HG03460 (cell line): ENCODE measurements around the gene NUDT16L1.

ENCODE experiments used
- ATAC-seq: cut with Tn5 transposase; IDR thresholded peaks from one replicate; pipeline ENCODE4 v1.9.1; 2021; ENCODE audit not compliant: unreplicated experiment

The NUDT16L1 gene

GRCh38 chr16:4682084-4682591, 11.2 kb upstream of the NUDT16L1 start:
- ATAC-seq, result no peak

DNA sequence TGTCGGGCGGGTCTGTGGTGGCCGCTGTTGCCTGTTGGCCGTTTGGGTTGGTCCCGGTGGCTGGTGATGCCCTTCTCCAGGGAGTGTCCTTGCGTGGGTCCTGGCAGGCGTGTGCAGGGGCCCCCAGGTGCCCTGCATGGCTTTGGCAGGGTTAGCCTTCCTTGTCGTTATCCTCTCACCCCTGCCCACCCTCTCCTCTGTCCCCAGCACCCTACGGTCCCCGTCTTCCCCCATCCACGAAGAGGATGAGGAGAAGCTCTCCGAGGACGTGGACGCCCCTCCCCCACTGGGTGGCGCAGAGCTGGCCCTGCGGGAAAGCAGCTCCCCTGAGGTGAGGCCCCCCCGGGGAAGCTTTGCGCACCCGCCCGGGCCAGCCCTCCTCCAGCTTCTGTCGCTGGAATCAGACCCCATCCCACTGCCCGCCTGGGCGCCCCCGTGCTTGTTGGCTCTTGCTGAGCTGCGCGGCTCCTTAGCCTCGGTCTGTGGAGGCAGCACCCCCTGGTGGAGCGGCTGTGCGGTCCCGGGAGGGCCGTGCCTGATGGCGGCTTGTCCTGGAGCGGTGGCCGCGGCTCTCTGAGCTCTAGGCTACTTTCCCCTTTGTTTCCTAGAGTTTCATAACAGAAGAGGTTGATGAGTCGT, 10.6 kb upstream of the NUDT16L1 start:
- no peak for ATAC-seq

DNA sequence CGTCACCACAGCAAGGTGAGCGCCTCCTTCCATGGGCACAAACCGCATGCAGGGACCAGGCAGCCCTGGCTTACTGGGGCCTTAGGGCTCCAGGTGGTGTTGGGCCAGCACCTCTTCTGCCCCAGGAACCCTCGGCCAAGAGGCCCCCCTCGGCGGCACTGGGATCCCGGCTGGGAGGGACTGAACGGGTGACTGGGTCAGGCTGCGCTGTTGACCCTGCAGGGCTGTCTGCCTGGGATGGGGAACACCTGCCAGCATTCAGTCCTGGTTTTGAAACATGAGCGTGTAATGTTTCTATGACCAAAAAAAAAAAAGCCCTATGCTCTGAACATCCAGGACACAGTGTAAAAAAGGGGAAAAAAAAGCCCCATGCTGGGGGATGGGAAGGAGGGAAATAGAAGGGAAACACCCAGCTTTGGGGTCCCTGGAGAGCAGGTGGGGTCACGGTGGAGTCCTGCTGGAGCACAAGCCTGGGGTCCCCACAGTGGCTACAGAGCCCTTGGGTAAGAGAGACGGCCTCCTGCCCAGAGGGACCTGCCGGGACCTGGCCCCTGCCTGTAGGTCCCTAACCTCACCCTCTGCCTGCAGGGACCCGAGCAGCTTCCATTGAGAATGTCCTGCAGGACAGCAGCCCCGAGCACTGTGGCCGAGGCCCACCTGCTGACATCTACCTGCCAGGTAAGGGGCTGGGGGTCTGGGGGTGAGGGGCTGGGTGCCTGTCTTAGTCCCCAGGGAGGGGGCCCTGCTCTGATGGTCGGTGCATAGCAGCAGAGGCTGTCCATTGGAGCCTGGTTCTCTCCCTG, 9.9 kb upstream of the NUDT16L1 start:
- no peak for ATAC-seq

GRCh38 chr16:4684058-4684715, 9.2 kb upstream of the NUDT16L1 start:
- no peak for ATAC-seq

DNA sequence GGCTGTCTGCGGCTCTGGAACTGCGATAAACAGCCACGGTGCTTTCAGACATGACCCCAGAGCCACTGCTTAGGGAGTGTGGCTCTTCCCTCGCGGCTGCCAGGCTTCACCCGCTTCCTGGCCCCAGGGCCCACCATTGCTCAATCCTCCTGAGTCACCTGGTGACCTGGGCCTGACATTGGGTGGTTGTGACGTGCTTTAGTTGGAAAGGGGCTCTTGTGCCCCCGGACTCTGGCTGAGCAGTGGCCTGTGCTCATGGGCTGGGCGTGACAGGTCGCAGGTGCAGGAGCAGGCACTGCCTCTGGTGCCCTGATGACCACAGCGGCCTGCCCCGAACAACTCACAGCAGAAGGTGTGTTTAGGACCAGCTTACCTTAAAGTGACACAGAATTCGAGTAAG, 8.6 kb upstream of the NUDT16L1 start:
- no peak for ATAC-seq

- ATAC-seq, result no peak
These were observed 8.1 kb upstream of the NUDT16L1 start for GRCh38 chr16:4685292-4685691.

DNA sequence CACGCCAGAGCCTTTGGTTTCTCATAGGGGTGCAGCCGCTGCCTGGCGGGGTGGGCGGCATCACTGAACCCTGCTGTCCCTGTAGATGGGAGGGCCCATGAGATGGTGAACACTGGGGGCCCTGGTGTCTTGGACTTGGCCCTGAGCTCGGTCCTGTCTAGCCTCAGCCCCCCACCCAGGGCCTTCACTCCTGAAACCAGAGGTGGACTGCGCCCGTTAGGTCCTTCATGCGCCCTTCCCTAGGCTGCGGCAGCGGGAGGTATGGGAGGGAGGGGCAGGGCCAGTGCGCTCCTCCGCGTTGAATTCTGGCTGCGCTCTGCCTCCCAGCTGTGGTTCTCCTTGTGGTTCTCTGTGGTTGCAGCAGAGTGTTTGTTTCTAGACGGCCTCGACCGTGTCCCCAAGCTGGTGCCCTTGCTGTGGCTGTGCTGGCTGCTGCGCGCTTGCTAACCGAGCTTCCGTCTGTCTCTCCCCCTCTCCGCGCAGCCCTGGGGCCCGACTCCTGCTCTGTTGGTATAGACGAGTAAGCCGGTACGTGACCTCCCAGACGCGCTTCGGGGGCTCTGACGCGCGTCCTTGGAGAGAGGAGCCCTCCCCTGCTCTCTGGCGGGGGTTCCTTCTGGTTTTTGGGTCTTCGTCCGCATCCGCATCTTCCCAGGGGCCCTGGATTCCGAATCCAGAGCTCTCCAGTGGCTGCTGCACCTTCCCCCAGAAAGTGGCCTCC, 7.4 kb upstream of the NUDT16L1 start:
- no peak for ATAC-seq

- no peak for ATAC-seq
These were observed 6.7 kb upstream of the NUDT16L1 start for GRCh38 chr16:4686497-4687210.

- no peak for ATAC-seq
These were observed 5.9 kb upstream of the NUDT16L1 start for GRCh38 chr16:4687416-4687815.

DNA sequence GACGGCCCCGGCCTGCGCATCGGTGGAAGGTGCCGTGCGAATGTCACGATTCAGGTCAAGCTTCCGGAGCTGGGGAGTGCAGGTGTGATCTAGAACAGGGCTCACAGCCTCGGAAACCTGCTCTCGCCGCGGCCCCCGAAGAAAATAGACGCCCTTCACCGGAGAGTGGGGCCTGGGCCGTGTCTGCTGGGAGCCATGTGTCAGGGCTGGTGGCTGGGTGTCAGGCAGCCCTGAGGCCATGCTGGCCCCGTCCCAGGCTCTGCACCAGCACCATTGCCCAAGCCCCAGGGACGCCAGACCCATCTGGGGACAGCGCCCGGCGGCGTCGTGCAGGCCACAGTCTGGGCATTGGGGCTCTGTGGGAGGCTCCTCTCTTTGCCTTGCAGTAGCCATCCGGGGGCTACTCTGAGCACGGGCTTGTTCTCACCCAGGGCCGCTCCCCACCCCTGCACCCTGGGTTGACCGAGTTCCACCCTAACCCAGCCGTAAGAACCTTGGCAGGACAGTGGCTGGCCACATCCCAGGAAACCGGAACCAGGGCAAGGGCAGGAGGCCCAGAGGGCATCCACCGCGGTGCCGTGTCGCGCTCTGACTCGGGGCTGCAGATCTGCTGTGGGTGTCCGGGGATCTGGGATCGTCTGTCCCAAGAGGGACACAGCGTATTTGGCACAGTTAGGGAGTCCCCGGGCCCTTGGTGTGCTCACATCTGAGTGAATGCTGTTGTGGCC, 5.3 kb upstream of the NUDT16L1 start:
- no peak for ATAC-seq

GRCh38 chr16:4688674-4689045, 4.7 kb upstream of the NUDT16L1 start:
- no peak for ATAC-seq

GRCh38 chr16:4689091-4689671, 4.2 kb upstream of the NUDT16L1 start:
- ATAC-seq, result no peak

DNA sequence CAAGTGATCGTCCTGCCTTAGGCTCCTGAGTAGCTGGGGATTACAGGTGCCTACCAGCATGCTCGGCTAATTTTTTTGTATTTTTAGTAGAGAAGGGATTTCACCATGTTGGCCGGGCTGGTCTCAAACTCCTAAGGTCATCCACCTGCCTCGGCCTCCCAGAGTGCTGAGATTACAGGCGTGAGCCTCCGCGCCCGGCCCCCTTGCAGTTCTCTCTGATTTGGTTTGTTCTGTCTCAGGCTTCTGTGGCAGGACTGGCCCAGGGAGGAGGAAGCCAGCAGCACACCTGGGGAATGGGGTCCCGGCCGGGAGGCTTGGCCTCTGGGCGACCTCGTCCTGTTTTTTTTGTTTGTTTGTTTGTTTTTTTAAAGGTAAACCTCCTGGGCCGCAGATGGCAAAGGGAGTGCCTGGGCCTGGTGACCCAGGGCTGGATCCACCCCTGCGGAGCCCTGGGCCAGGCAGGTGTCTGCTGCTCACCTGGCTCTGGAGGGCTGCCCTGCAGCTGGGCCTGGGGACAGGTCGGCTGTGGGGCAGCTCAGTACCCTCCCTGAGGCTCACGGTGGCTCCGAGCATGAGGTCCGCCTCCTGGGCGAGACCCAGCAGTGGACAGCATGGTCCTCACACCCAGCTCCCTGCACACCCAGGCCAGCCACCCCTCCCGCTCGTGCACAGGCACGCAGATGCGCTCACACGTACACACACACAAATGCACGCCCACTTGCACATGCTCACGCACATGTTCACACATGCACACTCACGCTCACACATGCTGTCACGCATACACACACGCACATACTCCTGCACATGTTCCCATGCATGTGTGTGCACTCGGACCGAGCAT, 3.3 kb upstream of the NUDT16L1 start:
- no peak for ATAC-seq

GRCh38 chr16:4690946-4691665, 2.3 kb upstream of the NUDT16L1 start:
- ATAC-seq, result no peak

GRCh38 chr16:4691666-4692412, 1.5 kb upstream of the NUDT16L1 start:
- no peak for ATAC-seq

DNA sequence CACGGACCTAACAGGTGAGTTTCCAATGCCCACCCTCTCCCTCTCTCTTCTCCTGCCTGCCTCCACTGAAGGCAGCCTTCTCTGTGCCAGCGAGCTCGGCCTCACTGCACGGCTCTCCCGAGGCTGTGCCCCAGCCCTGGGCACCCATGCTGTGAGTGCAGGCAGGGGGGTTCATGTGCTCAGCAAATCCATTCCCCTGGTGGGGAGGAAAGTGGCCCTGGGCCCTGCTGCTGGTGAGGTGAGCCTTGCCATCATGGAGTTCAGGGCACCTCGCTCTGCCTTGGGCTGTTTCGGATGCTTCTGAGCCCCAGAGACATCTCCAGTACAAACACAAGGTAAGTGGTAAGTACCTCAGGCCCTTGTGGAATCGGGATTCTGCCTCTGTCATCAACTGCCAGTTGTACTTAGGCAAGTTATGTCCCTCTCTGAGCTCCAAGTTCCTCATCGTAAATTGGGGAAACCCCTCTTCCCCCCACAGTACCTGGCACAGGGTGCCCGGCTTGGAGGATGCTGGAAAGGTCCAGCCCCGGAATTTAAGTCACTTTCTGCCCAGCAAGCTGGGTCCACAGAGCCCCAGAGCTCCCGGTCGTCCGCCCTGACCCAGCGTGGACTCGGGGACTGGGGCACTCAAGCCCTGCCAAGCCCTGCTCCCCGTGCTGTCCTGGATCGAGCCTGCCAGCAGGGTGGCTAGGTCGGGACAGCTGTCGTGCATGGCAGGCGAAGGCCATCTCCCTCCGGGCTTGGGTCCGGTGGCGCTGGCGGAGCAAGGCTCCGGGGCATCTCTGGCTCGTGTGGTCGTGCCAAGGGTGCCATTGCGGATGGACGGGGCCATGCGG, 684 bp upstream of the NUDT16L1 start:
- ATAC-seq, result peak; percentile 15
